OCI-LY7 (cell line): ENCODE measurements around the gene AQP12B.

Source experiments
- EZH2phosphoT487 ChIP-seq: fragments of 200-600 bp; sonication (generic); IDR thresholded peaks from 2 replicates; pipeline ENCODE4 v1.6.1; 2018; ENCODE audit warnings: low read depth, borderline replicate concordance, mild to moderate bottlenecking, mixed run types, antibody characterized with exemption, low read length, moderate library complexity, mixed read lengths
- TF ChIP-seq, protein P1 (sequence below): fragments of 200-600 bp; sonication (generic); conservative IDR thresholded peaks from 2 replicates; pipeline ENCODE4 v1.5.1; 2014; ENCODE audit warnings: mild to moderate bottlenecking, antibody characterized with exemption, low read length, moderate library complexity, mixed read lengths

DNA sequence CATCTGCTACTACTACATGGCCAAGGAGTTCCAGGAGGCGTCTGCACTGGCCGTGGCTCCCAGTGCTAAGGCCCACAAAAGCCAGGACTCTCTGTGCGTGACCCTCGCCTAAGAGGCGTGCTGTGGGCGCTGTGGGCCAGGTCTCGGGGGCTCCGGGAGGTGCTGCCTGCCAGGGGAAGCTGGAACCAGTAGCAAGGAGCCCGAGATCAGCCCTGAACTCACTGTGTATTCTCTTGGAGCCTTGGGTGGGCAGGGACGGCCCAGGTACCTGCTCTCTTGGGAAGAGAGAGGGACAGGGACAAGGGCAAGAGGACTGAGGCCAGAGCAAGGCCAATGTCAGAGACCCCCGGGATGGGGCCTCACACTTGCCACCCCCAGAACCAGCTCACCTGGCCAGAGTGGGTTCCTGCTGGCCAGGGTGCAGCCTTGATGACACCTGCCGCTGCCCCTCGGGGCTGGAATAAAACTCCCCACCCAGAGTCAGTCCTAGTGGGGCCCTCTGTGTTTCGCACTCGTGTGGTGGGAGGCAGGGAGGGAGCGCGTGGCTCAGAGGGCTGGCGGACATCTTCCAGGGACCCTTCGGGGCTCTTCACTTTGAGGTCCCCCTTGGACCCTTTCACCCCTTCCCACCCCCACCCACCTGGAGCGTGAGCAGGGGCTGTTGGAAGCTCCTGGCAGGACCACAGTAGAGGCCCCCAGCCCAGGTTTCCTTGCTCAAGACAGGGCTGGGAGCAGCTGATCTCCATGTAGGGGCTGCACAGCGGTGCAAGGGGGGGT is 51.7 kb downstream of the AQP12B start:
- TF ChIP-seq, protein P1, sequence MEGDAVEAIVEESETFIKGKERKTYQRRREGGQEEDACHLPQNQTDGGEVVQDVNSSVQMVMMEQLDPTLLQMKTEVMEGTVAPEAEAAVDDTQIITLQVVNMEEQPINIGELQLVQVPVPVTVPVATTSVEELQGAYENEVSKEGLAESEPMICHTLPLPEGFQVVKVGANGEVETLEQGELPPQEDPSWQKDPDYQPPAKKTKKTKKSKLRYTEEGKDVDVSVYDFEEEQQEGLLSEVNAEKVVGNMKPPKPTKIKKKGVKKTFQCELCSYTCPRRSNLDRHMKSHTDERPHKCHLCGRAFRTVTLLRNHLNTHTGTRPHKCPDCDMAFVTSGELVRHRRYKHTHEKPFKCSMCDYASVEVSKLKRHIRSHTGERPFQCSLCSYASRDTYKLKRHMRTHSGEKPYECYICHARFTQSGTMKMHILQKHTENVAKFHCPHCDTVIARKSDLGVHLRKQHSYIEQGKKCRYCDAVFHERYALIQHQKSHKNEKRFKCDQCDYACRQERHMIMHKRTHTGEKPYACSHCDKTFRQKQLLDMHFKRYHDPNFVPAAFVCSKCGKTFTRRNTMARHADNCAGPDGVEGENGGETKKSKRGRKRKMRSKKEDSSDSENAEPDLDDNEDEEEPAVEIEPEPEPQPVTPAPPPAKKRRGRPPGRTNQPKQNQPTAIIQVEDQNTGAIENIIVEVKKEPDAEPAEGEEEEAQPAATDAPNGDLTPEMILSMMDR: no peak
- TF ChIP-seq EZH2phosphoT487: no peak
